B cell (primary cell): ENCODE measurements around the gene TBC1D2B. TPM values are rescaled to one million over a fixed set of nuclear protein-coding genes. Genes with fewer than 3 reads are reported as not detected.
A peak's percentile ranks its signal among the peaks of the same experiment; 100 is the strongest.

Experiments used
- ATAC-seq: fragments of 200-7000 bp; cut with Tn5 transposase; one replicate; pipeline ENCODE4 v1.10.0; 2021; ENCODE audit warnings: low read depth, mild to moderate bottlenecking, moderate number of reproducible peaks, moderate library complexity
- CTCF ChIA-PET: fragments of 350-600 bp; sonication (Branson Sonifier 250); formaldehyde crosslinking; loops from one replicate; lab custom pipeline; 2021; ENCODE audit warnings: antibody characterized with exemption, inconsistent platforms; lab: Charles Lee
- POLR2A ChIA-PET: fragments of 350-600 bp; sonication (Branson Sonifier 250); formaldehyde crosslinking; loops from one replicate; lab custom pipeline; 2021; ENCODE audit warnings: antibody characterized with exemption; lab: Charles Lee
- DNase-seq: peaks from one replicate; pipeline ENCODE4 v3.0.0; 2013
- H2AFZ ChIP-seq: 2 replicates; pipeline ENCODE4 v1.6.1; 2012; ENCODE audit warnings: mild to moderate bottlenecking, low read depth, low read length; ENCODE audit not compliant: insufficient read depth, poor library complexity, severe bottlenecking
- H3K27ac ChIP-seq, 2 donors: 1 replicate in 1 of 2; 2 replicates in 1 of 2; pipeline ENCODE4 v1.5.1; 2012 to 2013; ENCODE audit warnings: low read length in 2 of 2, mild to moderate bottlenecking in 2 of 2, moderate library complexity in 1 of 2
- H3K27me3 ChIP-seq, 4 experiments: fragments of 200-600 bp in 1 of 4; sonication (generic) in 1 of 4; replicated peaks in 1 of 4; 1 replicate in 2 of 4; 2 replicates in 2 of 4; pipeline versions ENCODE4 v1.6.1 to v1.7.0; 2013 to 2016; ENCODE audit warnings: low read length in 3 of 4, mild to moderate bottlenecking in 2 of 4, mixed read lengths in 1 of 4, moderate library complexity in 1 of 4; ENCODE audit not compliant: insufficient read depth in 4 of 4, control insufficient read depth in 3 of 4; ENCODE audit errors: control extremely low read depth in 1 of 4
- H3K36me3 ChIP-seq, 2 experiments: replicated peaks in 1 of 2; 1 replicate in 1 of 2; 2 replicates in 1 of 2; pipeline versions ENCODE4 v1.6.1 to v1.7.1; 2013; ENCODE audit warnings: low read length in 1 of 2; ENCODE audit not compliant: insufficient read depth in 2 of 2, control insufficient read depth in 1 of 2; ENCODE audit errors: control extremely low read depth in 1 of 2, extremely low read depth in 1 of 2
- H3K4me1 ChIP-seq, 2 donors: fragments of 200-600 bp in 1 of 2; sonication (generic) in 1 of 2; 1 replicate in 1 of 2; 2 replicates in 1 of 2; pipeline versions ENCODE4 v1.5.1 to v1.6.1; 2013 to 2017; ENCODE audit warnings: low read length in 2 of 2; ENCODE audit not compliant: control insufficient read depth in 2 of 2, insufficient read depth in 2 of 2
- H3K4me2 ChIP-seq: replicated peaks from 2 replicates; pipeline ENCODE3; 2012; ENCODE audit warnings: mild to moderate bottlenecking, low read depth, low read length; ENCODE audit not compliant: poor library complexity, severe bottlenecking
- H3K4me3 ChIP-seq, 5 experiments: fragments of 200-600 bp in 1 of 5; sonication (generic) in 1 of 5; 1 replicate in 3 of 5; 2 replicates in 2 of 5; pipeline versions ENCODE4 v1.5.1 to v1.7.0; 2011 to 2016; ENCODE audit warnings: low read length in 4 of 5, mild to moderate bottlenecking in 4 of 5, low read depth in 2 of 5, control low read depth in 1 of 5, moderate library complexity in 1 of 5; ENCODE audit not compliant: insufficient read depth in 1 of 5; ENCODE audit errors: control extremely low read depth in 1 of 5, extremely low read depth in 1 of 5
- H3K79me2 ChIP-seq: fragments of 200-600 bp; sonication (generic); one replicate; pipeline ENCODE4 v1.6.0; 2016; ENCODE audit warnings: low read length; ENCODE audit not compliant: control insufficient read depth, insufficient read depth
- H3K9ac ChIP-seq: fragments of 200-600 bp; sonication (generic); 2 replicates; pipeline ENCODE4 v1.6.1; 2017; ENCODE audit warnings: mild to moderate bottlenecking, low read length, moderate library complexity
- H3K9me3 ChIP-seq, 3 donors: one replicate each; pipeline versions ENCODE4 v1.6.1 to v1.7.1; 2013; ENCODE audit warnings: low read length in 2 of 3; ENCODE audit not compliant: control insufficient read depth in 2 of 3, insufficient read depth in 1 of 3; ENCODE audit errors: control extremely low read depth in 1 of 3
- H4K20me1 ChIP-seq: 2 replicates; pipeline ENCODE4 v1.6.0; 2012; ENCODE audit warnings: mild to moderate bottlenecking, low read length; ENCODE audit not compliant: insufficient read depth, control insufficient read depth, poor library complexity, severe bottlenecking
- H3K27ac Mint-ChIP-seq: one replicate; pipeline ENCODE4 v1.8.0; 2021; ENCODE audit warnings: mixed read lengths
- H3K27me3 Mint-ChIP-seq: one replicate; pipeline ENCODE4 v1.8.0; 2021; ENCODE audit warnings: mixed read lengths
- H3K4me1 Mint-ChIP-seq: one replicate; pipeline ENCODE4 v1.8.0; 2021; ENCODE audit warnings: mixed read lengths
- H3K4me3 Mint-ChIP-seq: one replicate; pipeline ENCODE4 v1.8.0; 2021; ENCODE audit warnings: mixed read lengths
- H3K9me3 Mint-ChIP-seq: one replicate; pipeline ENCODE4 v1.8.0; 2022; ENCODE audit warnings: mixed read lengths; ENCODE audit not compliant: insufficient read depth
- EZH2 ChIP-seq: IDR thresholded peaks from 2 replicates; pipeline ENCODE4 v1.6.1; 2012; ENCODE audit warnings: borderline replicate concordance, low read depth, mild to moderate bottlenecking, moderate library complexity, low read length; ENCODE audit not compliant: insufficient read depth, poor library complexity, severe bottlenecking
- WGBS: methylation state at CpG from one replicate; pipeline ENCODE4 v1.1.5; 2013; ENCODE audit warnings: missing lambda C conversion rate; ENCODE audit not compliant: insufficient coverage; 5-methylcytosine and 5-hydroxymethylcytosine counted together
- intact Hi-C: fragments of 100-400 bp; cut with micrococcal nuclease; formaldehyde crosslinking; loops from one replicate; pipeline ENCODE4 v1.10.0; 2022
- polyA plus RNA-seq: library from polyadenylated mRNA; depleted of rRNA; stranded (reverse); fragments of >200 nt; gene quantifications from 2 replicates; pipeline ENCODE4 v1.2.3, GENCODE V29; 2012
- total RNA-seq, 2 donors: library from RNA; stranded (reverse); fragments of 120-200 nt in 1 of 2; gene quantifications; 1 replicate in 1 of 2; 2 replicates in 1 of 2; pipeline versions ENCODE4 v1.2.3 to v1.2.4, GENCODE V29; 2013 to 2022
- TF ChIP-seq, protein P1 (sequence below): fragments of 200-600 bp; IDR thresholded peaks from one replicate; pipeline ENCODE4 v1.8.0; 2022; ENCODE audit warnings: antibody characterized with exemption, mild to moderate bottlenecking

TBC1D2B gene
- total and polyA plus RNA-seq, 2 donors (not counting 1 experiment from before 2014, with no cell fraction given) = 8.5 to 26.1 TPM

DNA sequence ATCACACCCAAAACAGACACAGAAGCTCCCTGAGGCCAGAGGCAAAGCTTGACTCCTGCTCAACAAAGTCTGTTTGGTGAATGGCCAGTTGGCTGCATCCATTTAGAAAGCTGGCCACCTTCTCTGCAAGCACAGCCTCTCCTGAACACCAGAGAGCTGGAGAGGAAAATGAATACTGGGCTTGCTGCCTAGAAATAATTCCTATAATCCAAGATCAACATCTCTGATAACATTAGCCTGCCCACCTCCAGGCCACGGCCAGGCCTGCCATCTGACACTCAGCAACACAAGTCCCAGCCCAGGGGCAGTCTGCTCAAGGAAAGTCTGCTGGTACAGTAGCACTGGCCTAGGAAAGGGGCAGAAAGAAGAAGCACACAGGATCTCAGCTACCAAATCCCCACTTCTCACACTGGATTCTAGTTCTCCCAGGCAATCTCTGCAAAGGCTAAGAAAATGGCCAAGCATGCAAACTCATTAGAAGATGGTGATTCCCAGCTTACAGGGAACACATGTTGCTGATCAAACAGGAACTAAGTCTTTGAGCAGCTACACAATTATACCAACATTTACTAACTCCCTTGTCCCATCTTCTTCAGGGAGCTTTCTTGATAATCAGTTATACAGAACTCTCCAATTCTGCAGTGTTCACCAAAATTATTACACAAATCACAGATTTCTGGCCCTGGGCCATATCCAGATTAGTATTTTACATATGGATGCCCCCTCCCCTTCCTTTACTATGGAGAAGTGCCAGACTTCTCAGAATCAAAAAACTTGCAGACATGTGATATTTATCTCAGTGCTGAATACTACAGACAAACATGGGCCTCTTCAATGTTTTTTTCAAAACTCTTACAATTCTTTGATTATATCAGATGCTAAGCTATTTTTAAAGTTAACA is 9.9 kb downstream of the TBC1D2B start:
- Histone ChIP-seq H3K4me3 (no peak overlapping the region), H3K27me3 (peaks cover 0 to 8% (median 0%) of the 10 kb centered on the region in 4 experiments), H3K36me3 (no peaks in the 10 kb centered on the region), H3K4me1 (peaks cover 56 to 58% of the 10 kb centered on the region in 2 donors), H4K20me1 (peaks cover 8% of the 10 kb centered on the region), H3K4me2 (peak overlapping the region; percentile 69), H3K27ac (no peak overlapping the region), H3K9me3 (no peaks in the 10 kb centered on the region), H2AFZ (no peak overlapping the region), H3K79me2 (peaks cover 73% of the 10 kb centered on the region), H3K9ac (no peak overlapping the region)
- H3K9me3 Mint-ChIP-seq = no peaks in the 10 kb centered on the region
- H3K4me1 Mint-ChIP-seq = peaks cover 8% of the 10 kb centered on the region
- no peaks in the 10 kb centered on the region for H3K27me3 Mint-ChIP-seq
- intact Hi-C loops = loop anchor here (2.0 to 5.0 kb wide), 2 partner anchors 13 to 35 kb away; no protein-coding TSS in a partner anchor
- ATAC-seq (no peak), DNase-seq (no peak)
- WGBS = 100% methylated on average over 1 of the region's 1 CpG
- H3K4me3 Mint-ChIP-seq = peak overlapping the region; percentile 8
- POLR2A ChIA-PET = interaction anchor here (0.7 to 0.8 kb wide), 2 partner anchors 11 to 31 kb away, joined by 3 to 10 read pairs; no protein-coding TSS in a partner anchor
- CTCF ChIA-PET = interaction anchor here (1.0 to 4.5 kb wide), 5 partner anchors 9 to 68 kb away, joined by 3 to 19 read pairs (median 6); no protein-coding TSS in a partner anchor
- H3K27ac Mint-ChIP-seq = no peak overlapping the region
- TF ChIP-seq, protein P1, sequence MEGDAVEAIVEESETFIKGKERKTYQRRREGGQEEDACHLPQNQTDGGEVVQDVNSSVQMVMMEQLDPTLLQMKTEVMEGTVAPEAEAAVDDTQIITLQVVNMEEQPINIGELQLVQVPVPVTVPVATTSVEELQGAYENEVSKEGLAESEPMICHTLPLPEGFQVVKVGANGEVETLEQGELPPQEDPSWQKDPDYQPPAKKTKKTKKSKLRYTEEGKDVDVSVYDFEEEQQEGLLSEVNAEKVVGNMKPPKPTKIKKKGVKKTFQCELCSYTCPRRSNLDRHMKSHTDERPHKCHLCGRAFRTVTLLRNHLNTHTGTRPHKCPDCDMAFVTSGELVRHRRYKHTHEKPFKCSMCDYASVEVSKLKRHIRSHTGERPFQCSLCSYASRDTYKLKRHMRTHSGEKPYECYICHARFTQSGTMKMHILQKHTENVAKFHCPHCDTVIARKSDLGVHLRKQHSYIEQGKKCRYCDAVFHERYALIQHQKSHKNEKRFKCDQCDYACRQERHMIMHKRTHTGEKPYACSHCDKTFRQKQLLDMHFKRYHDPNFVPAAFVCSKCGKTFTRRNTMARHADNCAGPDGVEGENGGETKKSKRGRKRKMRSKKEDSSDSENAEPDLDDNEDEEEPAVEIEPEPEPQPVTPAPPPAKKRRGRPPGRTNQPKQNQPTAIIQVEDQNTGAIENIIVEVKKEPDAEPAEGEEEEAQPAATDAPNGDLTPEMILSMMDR = no peak
- TF ChIP-seq EZH2 = no peak
